Embryonic facial prominence (tissue), 1 donor: ENCODE measurements around the gene SLC1A3.

ENCODE experiments used
- DNase-seq: peaks from one replicate; pipeline ENCODE4 v3.0.0-alpha.2; 2016; ENCODE audit errors: extremely low spot score

SLC1A3 gene

GRCh38 chr5:36717131-36717695 is 110.8 kb downstream of the SLC1A3 start:
- DNase-seq, result no peak

GRCh38 chr5:36719282-36719681 is 112.9 kb downstream of the SLC1A3 start:
- DNase-seq, result no peak

GRCh38 chr5:36720688-36721087 is 114.3 kb downstream of the SLC1A3 start:
- DNase-seq, result no peak

- DNase-seq, result no peak
These were observed 115.3 kb downstream of the SLC1A3 start for GRCh38 chr5:36721664-36722235.

- no peak for DNase-seq
These were observed 116.5 kb downstream of the SLC1A3 start for GRCh38 chr5:36722900-36723299.

- DNase-seq, result no peak
These were observed 117.5 kb downstream of the SLC1A3 start for GRCh38 chr5:36723912-36724311.

- no peak for DNase-seq
These were observed 118.3 kb downstream of the SLC1A3 start for GRCh38 chr5:36724467-36725332.

- DNase-seq, result no peak
These were observed 119.9 kb downstream of the SLC1A3 start for GRCh38 chr5:36726317-36726716.

GRCh38 chr5:36726767-36727166 is 120.4 kb downstream of the SLC1A3 start:
- no peak for DNase-seq

GRCh38 chr5:36728697-36729543 is 122.5 kb downstream of the SLC1A3 start:
- no peak for DNase-seq

- no peak for DNase-seq
These were observed 124.3 kb downstream of the SLC1A3 start for GRCh38 chr5:36730537-36731216.

- no peak for DNase-seq
These were observed 126.8 kb downstream of the SLC1A3 start for GRCh38 chr5:36733183-36733582.

GRCh38 chr5:36734422-36734821 is 128.0 kb downstream of the SLC1A3 start:
- no peak for DNase-seq

- DNase-seq, result no peak
These were observed 129.5 kb downstream of the SLC1A3 start for GRCh38 chr5:36735891-36736290.
